Measurements from ENCODE around the gene KANK2.

DNA sequence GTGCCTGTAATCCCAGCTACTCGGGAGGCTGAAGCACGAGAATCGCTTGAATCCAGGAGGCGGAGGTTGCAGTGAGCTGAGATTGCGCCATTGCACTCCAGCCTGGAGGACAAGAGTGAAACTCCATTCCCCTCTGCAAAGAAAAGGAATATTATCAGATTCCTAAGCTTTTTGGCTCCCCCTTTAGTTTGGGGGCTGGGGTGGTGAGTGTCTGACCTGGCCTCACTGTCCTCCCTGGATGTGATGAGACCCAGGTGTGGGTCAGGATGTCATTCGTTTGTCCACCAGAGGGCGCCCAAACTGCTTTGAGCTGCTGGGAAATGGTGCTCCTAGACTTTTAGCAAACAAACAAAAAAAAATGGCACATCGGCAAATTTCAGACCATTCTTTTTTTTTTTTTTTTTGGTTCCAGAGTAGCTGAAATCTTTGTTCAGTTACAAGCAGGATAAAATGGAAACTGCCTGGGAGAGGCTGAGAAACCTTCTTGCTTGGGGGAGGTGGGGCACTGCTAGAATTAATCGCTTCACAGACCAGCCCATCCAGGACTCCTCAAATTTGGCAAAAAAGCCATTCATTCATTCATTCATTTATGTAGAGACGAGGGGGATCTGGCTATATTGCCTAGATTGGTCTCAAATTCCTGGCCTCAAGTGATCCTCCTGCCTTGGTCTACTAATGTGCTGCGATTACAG lies 71.2 kb downstream of the KANK2 start:
- TF ChIP-seq CHD2 (IDR thresholded peaks at IDR 0.05; ENCODE audit: low read length, partially characterized antibody) (no peak), EP300 (IDR thresholded peaks at IDR 0.05; ENCODE audit: borderline replicate concordance in 1 of 2, low read depth in 1 of 2, low read length in 1 of 2) (no peak), RFX5 (IDR thresholded peaks at IDR 0.05; ENCODE audit: low read length) (no peak), RAD21 (IDR thresholded peaks at IDR 0.05; ENCODE audit: low read length) (peak; percentile 67), TAF1 (IDR thresholded peaks at IDR 0.05; ENCODE audit: borderline replicate concordance, low read depth, low read length) (no peak), YY1 (IDR thresholded peaks at IDR 0.05; ENCODE audit: low read depth) (no peak), FOXJ3 (CRISPR knock-in tag; IDR thresholded peaks at IDR 0.05) (no peak), EZH2phosphoT487 (IDR thresholded peaks at IDR 0.05; ENCODE audit: borderline replicate concordance, low read depth) (no peak), ELF1 (IDR thresholded peaks at IDR 0.05) (no peak), POLR2AphosphoS5 (IDR thresholded peaks at IDR 0.05; ENCODE audit: low read depth, low read length) (no peak)
- TF ChIP-seq, protein P1, sequence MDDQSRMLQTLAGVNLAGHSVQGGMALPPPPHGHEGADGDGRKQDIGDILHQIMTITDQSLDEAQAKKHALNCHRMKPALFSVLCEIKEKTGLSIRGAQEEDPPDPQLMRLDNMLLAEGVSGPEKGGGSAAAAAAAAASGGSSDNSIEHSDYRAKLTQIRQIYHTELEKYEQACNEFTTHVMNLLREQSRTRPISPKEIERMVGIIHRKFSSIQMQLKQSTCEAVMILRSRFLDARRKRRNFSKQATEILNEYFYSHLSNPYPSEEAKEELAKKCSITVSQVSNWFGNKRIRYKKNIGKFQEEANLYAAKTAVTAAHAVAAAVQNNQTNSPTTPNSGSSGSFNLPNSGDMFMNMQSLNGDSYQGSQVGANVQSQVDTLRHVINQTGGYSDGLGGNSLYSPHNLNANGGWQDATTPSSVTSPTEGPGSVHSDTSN (IDR thresholded peaks at IDR 0.05) = no peak
- TF ChIP-seq, protein P2, sequence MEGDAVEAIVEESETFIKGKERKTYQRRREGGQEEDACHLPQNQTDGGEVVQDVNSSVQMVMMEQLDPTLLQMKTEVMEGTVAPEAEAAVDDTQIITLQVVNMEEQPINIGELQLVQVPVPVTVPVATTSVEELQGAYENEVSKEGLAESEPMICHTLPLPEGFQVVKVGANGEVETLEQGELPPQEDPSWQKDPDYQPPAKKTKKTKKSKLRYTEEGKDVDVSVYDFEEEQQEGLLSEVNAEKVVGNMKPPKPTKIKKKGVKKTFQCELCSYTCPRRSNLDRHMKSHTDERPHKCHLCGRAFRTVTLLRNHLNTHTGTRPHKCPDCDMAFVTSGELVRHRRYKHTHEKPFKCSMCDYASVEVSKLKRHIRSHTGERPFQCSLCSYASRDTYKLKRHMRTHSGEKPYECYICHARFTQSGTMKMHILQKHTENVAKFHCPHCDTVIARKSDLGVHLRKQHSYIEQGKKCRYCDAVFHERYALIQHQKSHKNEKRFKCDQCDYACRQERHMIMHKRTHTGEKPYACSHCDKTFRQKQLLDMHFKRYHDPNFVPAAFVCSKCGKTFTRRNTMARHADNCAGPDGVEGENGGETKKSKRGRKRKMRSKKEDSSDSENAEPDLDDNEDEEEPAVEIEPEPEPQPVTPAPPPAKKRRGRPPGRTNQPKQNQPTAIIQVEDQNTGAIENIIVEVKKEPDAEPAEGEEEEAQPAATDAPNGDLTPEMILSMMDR (IDR thresholded peaks at IDR 0.05) = peak; percentile 90

All from SK-N-SH (cell line).